HepG2 (cell line): ENCODE results near the gene ORM1.

Experiments used
- CEBPZ ChIP-seq: IDR thresholded peaks from 2 replicates; pipeline ENCODE4 v1.6.1; 2012; ENCODE audit warnings: low read length, improper control_type of control experiment
- CTCF ChIP-seq: sonication (generic); formaldehyde crosslinking; IDR thresholded peaks from 2 replicates; pipeline ENCODE4 v1.5.0; 2020; ENCODE audit warnings: mild to moderate bottlenecking, missing genetic modification reagents, moderate library complexity
- ZFP41 ChIP-seq: sonication (generic); formaldehyde crosslinking; IDR thresholded peaks from 2 replicates; pipeline ENCODE4 v1.4.0; 2020; ENCODE audit warnings: mild to moderate bottlenecking, missing genetic modification reagents, borderline replicate concordance
- ZNF18 ChIP-seq: sonication (generic); formaldehyde crosslinking; IDR thresholded peaks from 2 replicates; pipeline ENCODE4 v1.8.0; 2022; ENCODE audit warnings: mild to moderate bottlenecking, missing genetic modification reagents; ENCODE audit not compliant: insufficient replicate concordance

GRCh38 chr9:114283551-114284111 lies 39.3 kb upstream of the ORM1 start:
- TF ChIP-seq CEBPZ, result no peak
- TF ChIP-seq ZFP41 (CRISPR knock-in tag), result no peak
- no peak for TF ChIP-seq CTCF
- TF ChIP-seq ZNF18, result no peak
